ENCODE results near the gene GPR89A. TPM values are rescaled to one million over a fixed set of nuclear protein-coding genes. Genes with fewer than 3 reads are reported as not detected.
"Not testable (repeated sequence)": the region's sequence is repeated elsewhere in the genome, so short reads cannot be mapped to it uniquely, and the experiment has no call there.

The GPR89A gene
- total and polyA plus RNA-seq, 2 of the 8 experiments (the other 6 are each of a cell fraction or from before 2014, with no cell fraction given): 26.8 to 46.6 TPM

GRCh38 chr1:145665015-145665414 lies 57.2 kb downstream of the GPR89A start:
- H3K4me1 ChIP-seq (replicated peaks in 1 of 4; ENCODE audit: control insufficient read depth in 3 of 4, insufficient read depth in 4 of 4, low read length in 3 of 4); H4K5ac ChIP-seq (ENCODE audit: insufficient read length, low read depth, low read length); H3K4me3 ChIP-seq (ENCODE audit: extremely low read depth in 1 of 4, insufficient read depth in 2 of 4, low read depth in 3 of 4, low read length in 4 of 4); H3K4me2 ChIP-seq (ENCODE audit: insufficient read depth in 1 of 2, low read depth in 2 of 2, low read length in 2 of 2); H2BK20ac ChIP-seq (ENCODE audit: low read length); H3K23me2 ChIP-seq (ENCODE audit: low read depth, low read length); H4K91ac ChIP-seq (replicated peaks; ENCODE audit: insufficient read length, low read length); H3K9me3 ChIP-seq (ENCODE audit: insufficient read depth in 2 of 2, low read depth in 1 of 2, low read length in 1 of 2); H3K56ac ChIP-seq (replicated peaks; ENCODE audit: insufficient read length, low read depth, low read length); H3K79me1 ChIP-seq (ENCODE audit: low read depth, low read length); H4K8ac ChIP-seq (ENCODE audit: extremely low read depth, insufficient read depth, low read length); H3K14ac ChIP-seq (ENCODE audit: insufficient read length); H2BK15ac ChIP-seq (ENCODE audit: low read length); FAIRE-seq; H3K9ac ChIP-seq (replicated peaks in 1 of 4; ENCODE audit: extremely low read depth in 1 of 4, low read depth in 3 of 4, low read length in 3 of 4); H3K36me3 ChIP-seq (ENCODE audit: control insufficient read depth in 2 of 4, insufficient read depth in 4 of 4, low read length in 3 of 4); H3K18ac ChIP-seq (ENCODE audit: extremely low read depth, low read length); H2AFZ ChIP-seq (ENCODE audit: low read length); H3K4ac ChIP-seq (replicated peaks; ENCODE audit: insufficient read length, low read depth, low read length); H2BK12ac ChIP-seq (ENCODE audit: low read depth, low read length); H2BK120ac ChIP-seq (replicated peaks; ENCODE audit: low read depth, low read length); H3K27ac ChIP-seq (ENCODE audit: low read depth, low read length); H4K20me1 ChIP-seq (replicated peaks in 1 of 2; ENCODE audit: control insufficient read depth in 1 of 2, insufficient read depth in 2 of 2, low read length in 2 of 2); H3K27me3 ChIP-seq (replicated peaks in 1 of 4; ENCODE audit: control insufficient read depth in 3 of 4, extremely low read depth in 1 of 4, insufficient read depth in 3 of 4, low read length in 3 of 4); DNase-seq (ENCODE audit: low read depth in 1 of 2, low spot score in 2 of 2); H2BK5ac ChIP-seq (ENCODE audit: low read depth, low read length); POLR2A ChIA-PET (ENCODE audit: partially characterized antibody); H3K79me2 ChIP-seq (ENCODE audit: control insufficient read depth in 1 of 2, insufficient read depth in 2 of 2, low read length in 2 of 2); H3K23ac ChIP-seq (ENCODE audit: insufficient read length); CTCF ChIA-PET (ENCODE audit: partially characterized antibody); H2AK5ac ChIP-seq (ENCODE audit: low read depth, low read length): not testable (repeated sequence)
- 85% methylated on average over 4 of the region's 4 CpGs; no CpG with 5 or more reads in 1 of the 2 experiments for WGBS, 2 experiments (ENCODE audit: extremely low coverage in 1 of 2, insufficient coverage in 1 of 2, insufficient read length in 1 of 2, insufficient replicate concordance in 2 of 2, low coverage in 1 of 2, low lambda C conversion rate in 2 of 2, missing lambda C conversion rate in 1 of 2)

GRCh38 chr1:145670995-145671745 lies 63.4 kb downstream of the GPR89A start:
- DNase-seq (ENCODE audit: low read depth in 1 of 2, low spot score in 2 of 2); H3K36me3 ChIP-seq (ENCODE audit: control insufficient read depth in 2 of 4, insufficient read depth in 4 of 4, low read length in 3 of 4); H3K4ac ChIP-seq (replicated peaks; ENCODE audit: insufficient read length, low read depth, low read length); H3K4me2 ChIP-seq (ENCODE audit: insufficient read depth in 1 of 2, low read depth in 2 of 2, low read length in 2 of 2); H3K9ac ChIP-seq (replicated peaks in 1 of 4; ENCODE audit: extremely low read depth in 1 of 4, low read depth in 3 of 4, low read length in 3 of 4); H2BK20ac ChIP-seq (ENCODE audit: low read length); H4K8ac ChIP-seq (ENCODE audit: extremely low read depth, insufficient read depth, low read length); H3K23me2 ChIP-seq (ENCODE audit: low read depth, low read length); H2BK5ac ChIP-seq (ENCODE audit: low read depth, low read length); H2AFZ ChIP-seq (ENCODE audit: low read length); H2BK12ac ChIP-seq (ENCODE audit: low read depth, low read length); CTCF ChIA-PET (ENCODE audit: partially characterized antibody); H4K20me1 ChIP-seq (replicated peaks in 1 of 2; ENCODE audit: control insufficient read depth in 1 of 2, insufficient read depth in 2 of 2, low read length in 2 of 2); H4K5ac ChIP-seq (ENCODE audit: insufficient read length, low read depth, low read length); H2AK5ac ChIP-seq (ENCODE audit: low read depth, low read length); H3K9me3 ChIP-seq (ENCODE audit: insufficient read depth in 2 of 2, low read depth in 1 of 2, low read length in 1 of 2); H4K91ac ChIP-seq (replicated peaks; ENCODE audit: insufficient read length, low read length); H3K56ac ChIP-seq (replicated peaks; ENCODE audit: insufficient read length, low read depth, low read length); H3K23ac ChIP-seq (ENCODE audit: insufficient read length); FAIRE-seq; H3K14ac ChIP-seq (ENCODE audit: insufficient read length); H3K4me3 ChIP-seq (ENCODE audit: extremely low read depth in 1 of 4, insufficient read depth in 2 of 4, low read depth in 3 of 4, low read length in 4 of 4); POLR2A ChIA-PET (ENCODE audit: partially characterized antibody); H3K4me1 ChIP-seq (replicated peaks in 1 of 4; ENCODE audit: control insufficient read depth in 3 of 4, insufficient read depth in 4 of 4, low read length in 3 of 4); H3K27ac ChIP-seq (ENCODE audit: low read depth, low read length); H3K79me2 ChIP-seq (ENCODE audit: control insufficient read depth in 1 of 2, insufficient read depth in 2 of 2, low read length in 2 of 2); H2BK120ac ChIP-seq (replicated peaks; ENCODE audit: low read depth, low read length); H3K27me3 ChIP-seq (replicated peaks in 1 of 4; ENCODE audit: control insufficient read depth in 3 of 4, extremely low read depth in 1 of 4, insufficient read depth in 3 of 4, low read length in 3 of 4); H3K18ac ChIP-seq (ENCODE audit: extremely low read depth, low read length); H2BK15ac ChIP-seq (ENCODE audit: low read length); H3K79me1 ChIP-seq (ENCODE audit: low read depth, low read length): not testable (repeated sequence)
- WGBS, 2 experiments (ENCODE audit: extremely low coverage in 1 of 2, insufficient coverage in 1 of 2, insufficient read length in 1 of 2, insufficient replicate concordance in 2 of 2, low coverage in 1 of 2, low lambda C conversion rate in 2 of 2, missing lambda C conversion rate in 1 of 2): 93% methylated on average over 2 of the region's 3 CpGs; no CpG with 5 or more reads in 1 of the 2 experiments

Measured in H1 (cell line).